ENCODE measurements around the gene LTBP3.

Gene LTBP3

GRCh38 chr11:65576867-65577755 is 19.0 kb upstream of the LTBP3 start:
- TF ChIP-seq L3MBTL2 (conservative IDR thresholded peaks at IDR 0.05) (no peak), TARDBP (IDR thresholded peaks at IDR 0.05) (no peak), FOXA1 (IDR thresholded peaks at IDR 0.05) (no peak), LEF1 (IDR thresholded peaks at IDR 0.05; ENCODE audit: borderline replicate concordance) (no peak), BHLHE40 (IDR thresholded peaks at IDR 0.05; ENCODE audit: borderline replicate concordance) (no peak), HDGF (IDR thresholded peaks at IDR 0.05; ENCODE audit: borderline replicate concordance) (no peak), NFRKB (IDR thresholded peaks at IDR 0.05) (no peak), ARNT (IDR thresholded peaks at IDR 0.05) (no peak), ELF4 (IDR thresholded peaks at IDR 0.05) (no peak), SP1 (IDR thresholded peaks at IDR 0.05) (no peak), CTBP1 (IDR thresholded peaks at IDR 0.05; ENCODE audit: borderline replicate concordance) (no peak), ZNF384 (IDR thresholded peaks at IDR 0.05) (no peak), FOXM1 (IDR thresholded peaks at IDR 0.05; ENCODE audit: borderline replicate concordance) (no peak)
- ChIA-PET CTCF (interaction anchor here (1.2 to 1.3 kb wide), 3 partner anchors 11 to 36 kb away, joined by 3 to 5 read pairs (median 3); no protein-coding TSS in a partner anchor), POLR2A (interaction anchor here (0.9 to 1.9 kb wide), 5 partner anchors 9 to 38 kb away, joined by 4 to 5 read pairs (median 4); partner anchors contain the start of genes MAP3K11 and PCNX3)
- DNase-seq (ENCODE audit: extremely low spot score): no peak

GRCh38 chr11:65576232-65576866 is 18.2 kb upstream of the LTBP3 start:
- POLR2A ChIA-PET: interaction anchor here (1.3 to 1.9 kb wide), 3 partner anchors 18 to 37 kb away, joined by 4 to 5 read pairs (median 5); no protein-coding TSS in a partner anchor
- CTCF ChIA-PET: interaction anchor here (1.2 kb wide), 2 partner anchors 17 to 36 kb away, joined by 3 to 5 read pairs; no protein-coding TSS in a partner anchor
- DNase-seq (ENCODE audit: extremely low spot score): no peak
- no peak for TF ChIP-seq TARDBP (IDR thresholded peaks at IDR 0.05)
- no peak for TF ChIP-seq PKNOX1 (IDR thresholded peaks at IDR 0.05)
- no peak for TF ChIP-seq LEF1 (IDR thresholded peaks at IDR 0.05; ENCODE audit: borderline replicate concordance)
- no peak for TF ChIP-seq HDGF (IDR thresholded peaks at IDR 0.05; ENCODE audit: borderline replicate concordance)
- TF ChIP-seq SUZ12 (IDR thresholded peaks at IDR 0.05): no peak
- TF ChIP-seq BHLHE40 (IDR thresholded peaks at IDR 0.05; ENCODE audit: borderline replicate concordance): no peak
- no peak for TF ChIP-seq L3MBTL2 (conservative IDR thresholded peaks at IDR 0.05)
- TF ChIP-seq FOXA1 (IDR thresholded peaks at IDR 0.05): no peak
- no peak for TF ChIP-seq CTBP1 (IDR thresholded peaks at IDR 0.05; ENCODE audit: borderline replicate concordance)
- TF ChIP-seq ARNT (IDR thresholded peaks at IDR 0.05): no peak
- TF ChIP-seq SP1 (IDR thresholded peaks at IDR 0.05): no peak

- ChIA-PET POLR2A (interaction anchor here (1.3 to 1.9 kb wide), 3 partner anchors 17 to 38 kb away, joined by 4 to 5 read pairs (median 5); no protein-coding TSS in a partner anchor), CTCF (no interaction called here)
- DNase-seq (ENCODE audit: extremely low spot score): peak; percentile 55
- TF ChIP-seq BHLHE40 (IDR thresholded peaks at IDR 0.05; ENCODE audit: borderline replicate concordance): no peak
- no peak for TF ChIP-seq NFRKB (IDR thresholded peaks at IDR 0.05)
- TF ChIP-seq SUZ12 (IDR thresholded peaks at IDR 0.05): no peak
- no peak for TF ChIP-seq CTBP1 (IDR thresholded peaks at IDR 0.05; ENCODE audit: borderline replicate concordance)
Observed at GRCh38 chr11:65575568-65576231, 17.5 kb upstream of the LTBP3 start, which contains the start of gene EHBP1L1. EHBP1L1 (plus strand) TSS chr11:65576053; CDS start chr11:65576303, 250 bp downstream.

GRCh38 chr11:65574811-65575567 is 16.8 kb upstream of the LTBP3 start:
- POLR2A ChIA-PET: interaction anchor here (1.9 kb wide), 1 partner anchor 38 kb away, joined by 5 read pairs; no protein-coding TSS in a partner anchor
- no peak for TF ChIP-seq BHLHE40 (IDR thresholded peaks at IDR 0.05; ENCODE audit: borderline replicate concordance)
- CTCF ChIA-PET: no interaction called here
- DNase-seq (ENCODE audit: extremely low spot score): no peak

- CTCF ChIA-PET: interaction anchor here (2.0 to 4.4 kb wide), 3 partner anchors 14 to 34 kb away, joined by 6 to 50 read pairs (median 8); no protein-coding TSS in a partner anchor
- no peak for TF ChIP-seq FOXM1 (IDR thresholded peaks at IDR 0.05; ENCODE audit: borderline replicate concordance)
- no peak for TF ChIP-seq PKNOX1 (IDR thresholded peaks at IDR 0.05)
- no peak for TF ChIP-seq FOXA1 (IDR thresholded peaks at IDR 0.05)
- no peak for TF ChIP-seq HDGF (IDR thresholded peaks at IDR 0.05; ENCODE audit: borderline replicate concordance)
- no peak for TF ChIP-seq SP1 (IDR thresholded peaks at IDR 0.05)
- no peak for TF ChIP-seq ZNF384 (IDR thresholded peaks at IDR 0.05)
- no peak for TF ChIP-seq L3MBTL2 (conservative IDR thresholded peaks at IDR 0.05)
- TF ChIP-seq ELF4 (IDR thresholded peaks at IDR 0.05): no peak
- TF ChIP-seq SUZ12 (IDR thresholded peaks at IDR 0.05): no peak
- no peak for TF ChIP-seq BHLHE40 (IDR thresholded peaks at IDR 0.05; ENCODE audit: borderline replicate concordance)
- TF ChIP-seq TARDBP (IDR thresholded peaks at IDR 0.05): no peak
- no peak for TF ChIP-seq LEF1 (IDR thresholded peaks at IDR 0.05; ENCODE audit: borderline replicate concordance)
- TF ChIP-seq FOXK2 (IDR thresholded peaks at IDR 0.05): no peak
- no peak for TF ChIP-seq CTBP1 (IDR thresholded peaks at IDR 0.05; ENCODE audit: borderline replicate concordance)
- no peak for TF ChIP-seq ARNT (IDR thresholded peaks at IDR 0.05)
- TF ChIP-seq NFRKB (IDR thresholded peaks at IDR 0.05): no peak
- peak; percentile 89 for DNase-seq (ENCODE audit: extremely low spot score)
- POLR2A ChIA-PET: interaction anchor here (2.0 kb wide), 1 partner anchor 75 kb away, joined by 8 read pairs; the partner anchor contains the start of gene MALAT1
Observed at GRCh38 chr11:65574109-65574810, 16.1 kb upstream of the LTBP3 start.

Data from HEK293T (cell line).